IMR-90 (cell line): ENCODE measurements around the gene TCF7L2.

Experiments
- BHLHE40 ChIP-seq: fragments of 150-350 bp; IDR thresholded peaks from 2 replicates; pipeline ENCODE4 v1.6.1; 2016; ENCODE audit warnings: mild to moderate bottlenecking, low read depth, low read length
- CEBPB ChIP-seq: IDR thresholded peaks from 2 replicates; pipeline ENCODE4 v1.6.1; 2012; ENCODE audit warnings: low read depth, low read length, improper control_type of control experiment
- CHD1 ChIP-seq: IDR thresholded peaks from 2 replicates; pipeline ENCODE4 v1.6.1; 2012; ENCODE audit warnings: low read depth, low read length, improper control_type of control experiment
- MAFK ChIP-seq: IDR thresholded peaks from 2 replicates; pipeline ENCODE4 v1.6.1; 2012; ENCODE audit warnings: low read depth, low read length, improper control_type of control experiment
- MAZ ChIP-seq: IDR thresholded peaks from 2 replicates; pipeline ENCODE4 v1.6.1; 2012; ENCODE audit warnings: low read depth, mild to moderate bottlenecking, low read length, improper control_type of control experiment, moderate library complexity, borderline replicate concordance
- MXI1 ChIP-seq: IDR thresholded peaks from 2 replicates; pipeline ENCODE4 v1.6.1; 2012; ENCODE audit warnings: low read depth, mild to moderate bottlenecking, low read length, moderate library complexity, borderline replicate concordance
- POLR2A ChIP-seq: IDR thresholded peaks from 2 replicates; pipeline ENCODE4 v1.6.1; 2012; ENCODE audit warnings: mild to moderate bottlenecking, low read depth, low read length
- RAD21 ChIP-seq: IDR thresholded peaks from 2 replicates; pipeline ENCODE4 v1.6.1; 2012; ENCODE audit warnings: low read length, improper control_type of control experiment
- RCOR1 ChIP-seq: IDR thresholded peaks from 2 replicates; pipeline ENCODE4 v1.6.1; 2012; ENCODE audit warnings: mild to moderate bottlenecking, low read length, improper control_type of control experiment; ENCODE audit not compliant: insufficient replicate concordance
- SMC3 ChIP-seq: fragments of 150-350 bp; IDR thresholded peaks from 2 replicates; pipeline ENCODE4 v1.6.1; 2016; ENCODE audit warnings: low read depth, mild to moderate bottlenecking, antibody characterized with exemption, low read length, moderate library complexity
- TF ChIP-seq, protein P1 (sequence below): conservative IDR thresholded peaks from 2 replicates; pipeline ENCODE4 v1.5.1; 2012; ENCODE audit warnings: mild to moderate bottlenecking, low read depth, low read length, improper control_type of control experiment
- TF ChIP-seq, protein P2 (sequence below): fragments of 150-350 bp; IDR thresholded peaks from 2 replicates; pipeline ENCODE4 v1.6.1; 2016; ENCODE audit warnings: low read depth, mild to moderate bottlenecking, low read length, moderate library complexity, borderline replicate concordance

DNA sequence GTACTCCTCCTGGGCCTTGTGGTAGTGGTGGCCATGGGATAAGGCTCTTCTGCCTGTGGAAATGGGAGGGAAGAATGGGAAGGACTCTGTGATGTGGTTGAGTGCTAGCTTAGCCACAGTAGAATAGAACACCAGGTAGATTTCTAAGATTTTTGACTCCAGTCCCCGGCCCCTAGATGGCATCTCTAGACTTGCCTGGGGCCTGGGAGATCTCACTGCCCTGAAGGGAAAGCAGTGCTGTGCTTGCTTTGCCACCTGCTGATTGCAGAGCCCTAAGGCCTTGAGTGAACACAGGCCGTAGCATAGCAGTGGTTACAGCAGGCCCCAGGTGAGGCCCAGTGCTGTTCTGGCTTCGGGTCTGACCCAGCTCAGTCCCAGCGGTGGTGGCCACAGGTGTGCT lies 252.0 kb downstream of the TCF7L2 start:
- TF ChIP-seq, protein P1, sequence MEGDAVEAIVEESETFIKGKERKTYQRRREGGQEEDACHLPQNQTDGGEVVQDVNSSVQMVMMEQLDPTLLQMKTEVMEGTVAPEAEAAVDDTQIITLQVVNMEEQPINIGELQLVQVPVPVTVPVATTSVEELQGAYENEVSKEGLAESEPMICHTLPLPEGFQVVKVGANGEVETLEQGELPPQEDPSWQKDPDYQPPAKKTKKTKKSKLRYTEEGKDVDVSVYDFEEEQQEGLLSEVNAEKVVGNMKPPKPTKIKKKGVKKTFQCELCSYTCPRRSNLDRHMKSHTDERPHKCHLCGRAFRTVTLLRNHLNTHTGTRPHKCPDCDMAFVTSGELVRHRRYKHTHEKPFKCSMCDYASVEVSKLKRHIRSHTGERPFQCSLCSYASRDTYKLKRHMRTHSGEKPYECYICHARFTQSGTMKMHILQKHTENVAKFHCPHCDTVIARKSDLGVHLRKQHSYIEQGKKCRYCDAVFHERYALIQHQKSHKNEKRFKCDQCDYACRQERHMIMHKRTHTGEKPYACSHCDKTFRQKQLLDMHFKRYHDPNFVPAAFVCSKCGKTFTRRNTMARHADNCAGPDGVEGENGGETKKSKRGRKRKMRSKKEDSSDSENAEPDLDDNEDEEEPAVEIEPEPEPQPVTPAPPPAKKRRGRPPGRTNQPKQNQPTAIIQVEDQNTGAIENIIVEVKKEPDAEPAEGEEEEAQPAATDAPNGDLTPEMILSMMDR: no peak
- TF ChIP-seq BHLHE40 (no peak), POLR2A (no peak), CEBPB (no peak), CHD1 (no peak), RAD21 (no peak), RCOR1 (no peak), SMC3 (no peak), MAFK (no peak), MAZ (no peak), MXI1 (no peak)
- TF ChIP-seq, protein P2, sequence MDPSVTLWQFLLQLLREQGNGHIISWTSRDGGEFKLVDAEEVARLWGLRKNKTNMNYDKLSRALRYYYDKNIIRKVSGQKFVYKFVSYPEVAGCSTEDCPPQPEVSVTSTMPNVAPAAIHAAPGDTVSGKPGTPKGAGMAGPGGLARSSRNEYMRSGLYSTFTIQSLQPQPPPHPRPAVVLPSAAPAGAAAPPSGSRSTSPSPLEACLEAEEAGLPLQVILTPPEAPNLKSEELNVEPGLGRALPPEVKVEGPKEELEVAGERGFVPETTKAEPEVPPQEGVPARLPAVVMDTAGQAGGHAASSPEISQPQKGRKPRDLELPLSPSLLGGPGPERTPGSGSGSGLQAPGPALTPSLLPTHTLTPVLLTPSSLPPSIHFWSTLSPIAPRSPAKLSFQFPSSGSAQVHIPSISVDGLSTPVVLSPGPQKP: no peak
